ENCODE results near the gene SCART1. TPM values are rescaled to one million over a fixed set of nuclear protein-coding genes. Genes with fewer than 3 reads are reported as not detected.

Gene SCART1
- total RNA-seq, 1 experiment from 2014 or later = 1.1 TPM

DNA sequence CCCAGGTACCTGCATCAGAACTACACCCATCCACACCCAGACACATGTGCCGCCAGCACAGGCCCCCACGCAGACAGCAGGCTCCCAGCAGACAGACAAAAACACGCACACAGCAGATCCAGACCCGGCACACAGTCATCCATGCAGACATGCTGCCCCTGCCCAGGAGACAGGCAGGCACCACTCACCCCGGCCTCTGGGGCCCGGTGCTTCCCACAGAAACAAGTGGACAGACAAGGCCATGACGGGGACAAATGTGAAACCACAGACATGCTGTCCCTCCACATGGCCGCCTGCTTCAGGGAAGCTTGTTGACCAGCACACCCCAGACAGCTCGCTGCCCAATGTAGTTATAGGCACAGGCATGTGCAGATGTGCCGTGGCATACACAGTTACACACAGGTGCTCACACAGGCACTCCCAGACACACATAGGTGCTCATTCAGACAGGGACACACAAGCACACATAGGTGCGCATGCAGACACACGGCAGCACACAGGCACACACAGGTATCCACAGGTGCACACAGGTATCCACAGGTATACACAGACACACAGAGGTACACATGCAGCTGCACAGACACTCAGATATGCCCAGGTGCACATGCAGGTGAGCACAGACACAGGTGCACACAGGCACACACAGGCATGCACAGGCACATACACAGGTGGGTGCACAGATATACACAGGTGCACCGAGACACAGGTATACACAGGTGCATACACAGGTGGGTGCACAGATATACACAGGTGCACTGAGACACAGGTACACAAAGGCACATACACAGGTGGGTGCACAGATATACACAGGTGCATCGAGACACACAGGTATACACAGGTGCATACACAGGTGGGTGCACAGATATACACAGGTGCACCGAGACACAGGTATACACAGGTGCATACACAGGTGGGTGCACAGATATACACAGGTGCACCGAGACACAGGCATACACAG is 10.5 kb upstream of the SCART1 start:
- H3K4me1 Mint-ChIP-seq = no peaks in the 10 kb centered on the region
- POLR2A ChIA-PET = no interaction called here
- DNase-seq (ENCODE audit: low spot score) (no peak), ATAC-seq (no peak)
- no peak overlapping the region for H3K4me3 Mint-ChIP-seq
- peaks cover 63% of the 10 kb centered on the region for H3K36me3 Mint-ChIP-seq
- TF ChIP-seq ATF3 (CRISPR knock-in tag; conservative IDR thresholded peaks at IDR 0.05) (no peak), ESRRA (CRISPR knock-in tag; IDR thresholded peaks at IDR 0.05; ENCODE audit: borderline replicate concordance) (no peak), SOX15 (CRISPR knock-in tag; IDR thresholded peaks at IDR 0.05) (no peak), SMAD3 (CRISPR knock-in tag; IDR thresholded peaks at IDR 0.05; ENCODE audit: borderline replicate concordance) (no peak), FOXP4 (CRISPR knock-in tag; IDR thresholded peaks at IDR 0.05) (no peak), IRF2 (CRISPR knock-in tag; IDR thresholded peaks at IDR 0.05; ENCODE audit: borderline replicate concordance, low read depth) (no peak), TCF7 (CRISPR knock-in tag; IDR thresholded peaks at IDR 0.05; ENCODE audit: low read depth) (no peak), NR3C1 (CRISPR knock-in tag; conservative IDR thresholded peaks at IDR 0.05; ENCODE audit: low read depth) (no peak), SMAD4 (CRISPR knock-in tag; IDR thresholded peaks at IDR 0.05) (no peak), GRHL2 (CRISPR knock-in tag; IDR thresholded peaks at IDR 0.05; ENCODE audit: insufficient replicate concordance, severe bottlenecking) (no peak), KAT7 (CRISPR knock-in tag; IDR thresholded peaks at IDR 0.05; ENCODE audit: borderline replicate concordance) (no peak), ZNF138 (CRISPR knock-in tag; conservative IDR thresholded peaks at IDR 0.05) (no peak), HMGA2 (CRISPR knock-in tag; IDR thresholded peaks at IDR 0.05) (no peak), CBFB (CRISPR knock-in tag; IDR thresholded peaks at IDR 0.05; ENCODE audit: low read depth) (no peak)
- TF ChIP-seq, protein P1, sequence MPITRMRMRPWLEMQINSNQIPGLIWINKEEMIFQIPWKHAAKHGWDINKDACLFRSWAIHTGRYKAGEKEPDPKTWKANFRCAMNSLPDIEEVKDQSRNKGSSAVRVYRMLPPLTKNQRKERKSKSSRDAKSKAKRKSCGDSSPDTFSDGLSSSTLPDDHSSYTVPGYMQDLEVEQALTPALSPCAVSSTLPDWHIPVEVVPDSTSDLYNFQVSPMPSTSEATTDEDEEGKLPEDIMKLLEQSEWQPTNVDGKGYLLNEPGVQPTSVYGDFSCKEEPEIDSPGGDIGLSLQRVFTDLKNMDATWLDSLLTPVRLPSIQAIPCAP (CRISPR knock-in tag; IDR thresholded peaks at IDR 0.05) = no peak
- TF ChIP-seq, protein P2, sequence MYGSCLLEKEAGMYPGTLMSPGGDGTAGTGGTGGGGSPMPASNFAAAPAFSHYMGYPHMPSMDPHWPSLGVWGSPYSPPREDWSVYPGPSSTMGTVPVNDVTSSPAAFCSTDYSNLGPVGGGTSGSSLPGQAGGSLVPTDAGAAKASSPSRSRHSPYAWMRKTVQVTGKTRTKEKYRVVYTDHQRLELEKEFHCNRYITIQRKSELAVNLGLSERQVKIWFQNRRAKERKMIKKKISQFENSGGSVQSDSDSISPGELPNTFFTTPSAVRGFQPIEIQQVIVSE (CRISPR knock-in tag; IDR thresholded peaks at IDR 0.05; ENCODE audit: borderline replicate concordance) = no peak
- TF ChIP-seq, protein P3, sequence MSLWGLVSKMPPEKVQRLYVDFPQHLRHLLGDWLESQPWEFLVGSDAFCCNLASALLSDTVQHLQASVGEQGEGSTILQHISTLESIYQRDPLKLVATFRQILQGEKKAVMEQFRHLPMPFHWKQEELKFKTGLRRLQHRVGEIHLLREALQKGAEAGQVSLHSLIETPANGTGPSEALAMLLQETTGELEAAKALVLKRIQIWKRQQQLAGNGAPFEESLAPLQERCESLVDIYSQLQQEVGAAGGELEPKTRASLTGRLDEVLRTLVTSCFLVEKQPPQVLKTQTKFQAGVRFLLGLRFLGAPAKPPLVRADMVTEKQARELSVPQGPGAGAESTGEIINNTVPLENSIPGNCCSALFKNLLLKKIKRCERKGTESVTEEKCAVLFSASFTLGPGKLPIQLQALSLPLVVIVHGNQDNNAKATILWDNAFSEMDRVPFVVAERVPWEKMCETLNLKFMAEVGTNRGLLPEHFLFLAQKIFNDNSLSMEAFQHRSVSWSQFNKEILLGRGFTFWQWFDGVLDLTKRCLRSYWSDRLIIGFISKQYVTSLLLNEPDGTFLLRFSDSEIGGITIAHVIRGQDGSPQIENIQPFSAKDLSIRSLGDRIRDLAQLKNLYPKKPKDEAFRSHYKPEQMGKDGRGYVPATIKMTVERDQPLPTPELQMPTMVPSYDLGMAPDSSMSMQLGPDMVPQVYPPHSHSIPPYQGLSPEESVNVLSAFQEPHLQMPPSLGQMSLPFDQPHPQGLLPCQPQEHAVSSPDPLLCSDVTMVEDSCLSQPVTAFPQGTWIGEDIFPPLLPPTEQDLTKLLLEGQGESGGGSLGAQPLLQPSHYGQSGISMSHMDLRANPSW (CRISPR knock-in tag; conservative IDR thresholded peaks at IDR 0.05; ENCODE audit: low read depth) = no peak
- CTCF ChIA-PET = no interaction called here
- no peak overlapping the region for H3K27ac Mint-ChIP-seq
- peaks cover 24% of the 10 kb centered on the region for H3K27me3 Mint-ChIP-seq (ENCODE audit: low read depth)
- peaks cover 68% of the 10 kb centered on the region for H3K9me3 Mint-ChIP-seq
